ENCODE measurements around the gene GNA12.

GNA12 gene

GRCh38 chr7:2814946-2815874, 28.9 kb downstream of the GNA12 start:
- no peak for DNase-seq

- no peak for DNase-seq
Observed at GRCh38 chr7:2814186-2814945, 29.7 kb downstream of the GNA12 start.

- no peak for DNase-seq
Observed at GRCh38 chr7:2813350-2814185, 30.5 kb downstream of the GNA12 start.

GRCh38 chr7:2812831-2813230, 31.3 kb downstream of the GNA12 start:
- peak; percentile 47 for DNase-seq

GRCh38 chr7:2812114-2812487, 32.0 kb downstream of the GNA12 start:
- no peak for DNase-seq

GRCh38 chr7:2811476-2812113, 32.5 kb downstream of the GNA12 start:
- DNase-seq, result peak; percentile 44

- no peak for DNase-seq
Observed at GRCh38 chr7:2810682-2811415, 33.3 kb downstream of the GNA12 start.

- DNase-seq, result no peak
Observed at GRCh38 chr7:2809903-2810625, 34.0 kb downstream of the GNA12 start.

GRCh38 chr7:2808891-2809665, 35.0 kb downstream of the GNA12 start:
- peak; percentile 76 for DNase-seq

GRCh38 chr7:2807845-2808772, 36.0 kb downstream of the GNA12 start:
- DNase-seq, result no peak

GRCh38 chr7:2807460-2807844, 36.7 kb downstream of the GNA12 start:
- no peak for DNase-seq

GRCh38 chr7:2806571-2806970, 37.5 kb downstream of the GNA12 start:
- no peak for DNase-seq

- no peak for DNase-seq
Observed at GRCh38 chr7:2805213-2805944, 38.7 kb downstream of the GNA12 start.

GRCh38 chr7:2804227-2804763, 39.8 kb downstream of the GNA12 start:
- no peak for DNase-seq

- DNase-seq, result no peak
Observed at GRCh38 chr7:2803755-2804154, 40.4 kb downstream of the GNA12 start.

- no peak for DNase-seq
Observed at GRCh38 chr7:2803342-2803692, 40.8 kb downstream of the GNA12 start.

GRCh38 chr7:2802504-2803341, 41.4 kb downstream of the GNA12 start:
- DNase-seq, result no peak

Measured in suppressor macrophage treated with lipopolysaccharide for 4 hours (primary cell).